Esophagus muscularis mucosa (tissue), 3 donors: Measurements from ENCODE around the gene LGALS3.

Experiments
- EP300 ChIP-seq: sonication (generic); formaldehyde crosslinking; IDR thresholded peaks from one replicate; pipeline ENCODE4 v1.6.1; 2017; ENCODE audit warnings: antibody characterized with exemption
- TF ChIP-seq, protein P1 (sequence below), 3 experiments: fragments of 200-600 bp in 2 of 3; fragments of 450-650 bp in 1 of 3; sonication (generic) in 2 of 3; IDR thresholded peaks; one replicate each; pipeline ENCODE4 v1.5.1; 2017 to 2019; ENCODE audit warnings: antibody characterized with exemption in 3 of 3, mild to moderate bottlenecking in 2 of 3, moderate library complexity in 1 of 3

DNA sequence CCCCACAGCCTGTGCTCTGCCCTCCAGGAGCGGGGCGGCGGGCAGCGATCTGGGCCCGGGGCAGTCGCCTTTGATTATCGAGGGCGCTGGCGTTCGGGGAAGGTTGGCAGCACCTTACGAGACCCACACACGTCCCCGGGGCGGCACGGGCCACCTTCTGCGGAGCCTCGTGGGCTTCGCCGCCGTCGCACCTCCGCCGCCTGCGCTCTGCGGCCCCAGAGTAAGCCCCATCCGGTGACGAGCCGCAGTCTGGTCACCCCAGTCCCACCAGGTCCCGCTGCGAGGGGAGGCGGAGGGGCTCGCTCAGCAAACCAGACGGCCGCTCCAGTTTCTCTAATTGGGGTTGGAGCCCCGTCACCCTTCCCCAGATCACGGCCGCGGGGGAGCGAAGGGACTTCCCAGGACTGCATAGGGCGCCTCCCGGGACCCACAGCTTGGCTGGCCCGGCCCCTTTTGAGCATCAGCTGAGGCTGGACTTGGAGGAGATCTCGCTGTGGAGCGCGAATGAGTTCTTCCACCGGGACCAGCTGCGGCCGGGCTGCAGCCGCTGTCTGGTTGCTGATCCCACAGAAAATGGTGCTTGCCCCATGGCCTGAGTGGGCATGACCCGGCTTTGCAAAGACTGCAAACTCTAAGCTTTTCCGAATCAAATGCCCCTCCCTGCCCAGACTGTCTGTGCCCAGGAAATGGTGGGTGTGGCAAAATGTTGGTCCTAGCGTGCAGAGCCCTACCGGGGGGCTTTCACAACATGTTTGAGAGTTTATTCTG is 560 bp downstream of the LGALS3 start:
- TF ChIP-seq, protein P1, sequence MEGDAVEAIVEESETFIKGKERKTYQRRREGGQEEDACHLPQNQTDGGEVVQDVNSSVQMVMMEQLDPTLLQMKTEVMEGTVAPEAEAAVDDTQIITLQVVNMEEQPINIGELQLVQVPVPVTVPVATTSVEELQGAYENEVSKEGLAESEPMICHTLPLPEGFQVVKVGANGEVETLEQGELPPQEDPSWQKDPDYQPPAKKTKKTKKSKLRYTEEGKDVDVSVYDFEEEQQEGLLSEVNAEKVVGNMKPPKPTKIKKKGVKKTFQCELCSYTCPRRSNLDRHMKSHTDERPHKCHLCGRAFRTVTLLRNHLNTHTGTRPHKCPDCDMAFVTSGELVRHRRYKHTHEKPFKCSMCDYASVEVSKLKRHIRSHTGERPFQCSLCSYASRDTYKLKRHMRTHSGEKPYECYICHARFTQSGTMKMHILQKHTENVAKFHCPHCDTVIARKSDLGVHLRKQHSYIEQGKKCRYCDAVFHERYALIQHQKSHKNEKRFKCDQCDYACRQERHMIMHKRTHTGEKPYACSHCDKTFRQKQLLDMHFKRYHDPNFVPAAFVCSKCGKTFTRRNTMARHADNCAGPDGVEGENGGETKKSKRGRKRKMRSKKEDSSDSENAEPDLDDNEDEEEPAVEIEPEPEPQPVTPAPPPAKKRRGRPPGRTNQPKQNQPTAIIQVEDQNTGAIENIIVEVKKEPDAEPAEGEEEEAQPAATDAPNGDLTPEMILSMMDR (IDR thresholded peaks at IDR 0.05): no peak
- no peak for TF ChIP-seq EP300
